Calu3 (cell line): ENCODE results near the gene AP3B1. TPM values are rescaled to one million over a fixed set of nuclear protein-coding genes. Genes with fewer than 3 reads are reported as not detected.

Source experiments
- BruUV-seq: library from RNA; stranded (reverse); fragments of 400-500 nt; replicated peaks from 2 replicates; lab custom pipeline; 2021; lab: Mats Ljungman, UMichigan
- CTCF ChIA-PET: fragments of 300-600 bp; sonication (Branson Sonifier 250); formaldehyde crosslinking; loops from one replicate; lab custom pipeline; 2022; ENCODE audit warnings: antibody characterized with exemption; lab: Charles Lee
- DNase-seq: peaks from one replicate; pipeline ENCODE4 v3.0.0; 2022
- H3K27ac Mint-ChIP-seq: one replicate; pipeline ENCODE4 v1.8.0; 2022; ENCODE audit warnings: mixed read lengths; ENCODE audit not compliant: unreplicated experiment
- H3K27me3 Mint-ChIP-seq: one replicate; pipeline ENCODE4 v1.8.0; 2022; ENCODE audit warnings: mixed read lengths; ENCODE audit not compliant: unreplicated experiment
- H3K36me3 Mint-ChIP-seq: one replicate; pipeline ENCODE4 v1.8.0; 2022; ENCODE audit warnings: mild to moderate bottlenecking, moderate library complexity, mixed read lengths; ENCODE audit not compliant: insufficient read depth, unreplicated experiment
- H3K4me1 Mint-ChIP-seq: one replicate; pipeline ENCODE4 v1.8.0; 2022; ENCODE audit warnings: mild to moderate bottlenecking, low read depth, mixed read lengths; ENCODE audit not compliant: unreplicated experiment
- H3K4me3 Mint-ChIP-seq: one replicate; pipeline ENCODE4 v1.8.0; 2022; ENCODE audit warnings: mild to moderate bottlenecking, low read depth, moderate library complexity, mixed read lengths; ENCODE audit not compliant: unreplicated experiment
- H3K9me3 Mint-ChIP-seq: one replicate; pipeline ENCODE4 v1.8.0; 2022; ENCODE audit warnings: low read depth, mixed read lengths; ENCODE audit not compliant: unreplicated experiment
- intact Hi-C: fragments of 100-400 bp; cut with micrococcal nuclease; formaldehyde crosslinking; loops from one replicate; pipeline ENCODE4 v1.10.0; 2022; ENCODE audit not compliant: unreplicated experiment
- total RNA-seq: library from RNA; stranded (reverse); gene quantifications from 2 replicates; pipeline ENCODE4 v1.2.3, GENCODE V29; 2022
- TF ChIP-seq, protein P1 (sequence below): fragments of 200-600 bp; IDR thresholded peaks from one replicate; pipeline ENCODE4 v1.8.0; 2022; ENCODE audit warnings: antibody characterized with exemption; ENCODE audit not compliant: unreplicated experiment

AP3B1 gene
- total RNA-seq, 1 experiment from 2014 or later, result 66.9 TPM

DNA sequence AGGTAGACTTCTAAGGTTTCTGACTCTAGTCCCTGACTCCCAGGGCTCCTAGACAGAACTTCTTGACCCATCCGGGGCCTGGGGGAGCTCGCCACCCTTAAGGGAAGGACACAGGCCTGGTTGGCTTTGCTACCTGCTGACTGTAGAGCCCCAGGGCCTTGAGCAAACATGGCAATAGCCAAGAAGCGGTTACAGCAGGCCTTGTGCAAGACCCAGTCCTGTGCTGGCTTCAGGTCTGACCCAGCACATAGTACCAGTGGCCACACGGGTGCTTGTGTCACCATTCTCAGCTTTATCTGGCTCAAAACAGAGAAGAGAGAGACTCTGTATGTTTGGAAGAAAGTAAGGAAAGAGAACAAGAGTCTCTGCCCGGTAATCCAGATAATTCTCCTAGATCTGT is 41.8 kb downstream of the AP3B1 start:
- H3K9me3 Mint-ChIP-seq, result no peaks in the 10 kb centered on the region
- DNase-seq, result no peak
- H3K4me1 Mint-ChIP-seq, result no peaks in the 10 kb centered on the region
- BruUV-seq, result no TSS peak
- intact Hi-C loops, result no loop called here
- H3K27me3 Mint-ChIP-seq, result no peaks in the 10 kb centered on the region
- no peaks in the 10 kb centered on the region for H3K36me3 Mint-ChIP-seq
- H3K27ac Mint-ChIP-seq, result no peak overlapping the region
- CTCF ChIA-PET, result no interaction called here
- H3K4me3 Mint-ChIP-seq, result no peak overlapping the region
- TF ChIP-seq, protein P1, sequence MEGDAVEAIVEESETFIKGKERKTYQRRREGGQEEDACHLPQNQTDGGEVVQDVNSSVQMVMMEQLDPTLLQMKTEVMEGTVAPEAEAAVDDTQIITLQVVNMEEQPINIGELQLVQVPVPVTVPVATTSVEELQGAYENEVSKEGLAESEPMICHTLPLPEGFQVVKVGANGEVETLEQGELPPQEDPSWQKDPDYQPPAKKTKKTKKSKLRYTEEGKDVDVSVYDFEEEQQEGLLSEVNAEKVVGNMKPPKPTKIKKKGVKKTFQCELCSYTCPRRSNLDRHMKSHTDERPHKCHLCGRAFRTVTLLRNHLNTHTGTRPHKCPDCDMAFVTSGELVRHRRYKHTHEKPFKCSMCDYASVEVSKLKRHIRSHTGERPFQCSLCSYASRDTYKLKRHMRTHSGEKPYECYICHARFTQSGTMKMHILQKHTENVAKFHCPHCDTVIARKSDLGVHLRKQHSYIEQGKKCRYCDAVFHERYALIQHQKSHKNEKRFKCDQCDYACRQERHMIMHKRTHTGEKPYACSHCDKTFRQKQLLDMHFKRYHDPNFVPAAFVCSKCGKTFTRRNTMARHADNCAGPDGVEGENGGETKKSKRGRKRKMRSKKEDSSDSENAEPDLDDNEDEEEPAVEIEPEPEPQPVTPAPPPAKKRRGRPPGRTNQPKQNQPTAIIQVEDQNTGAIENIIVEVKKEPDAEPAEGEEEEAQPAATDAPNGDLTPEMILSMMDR, result no peak

DNA sequence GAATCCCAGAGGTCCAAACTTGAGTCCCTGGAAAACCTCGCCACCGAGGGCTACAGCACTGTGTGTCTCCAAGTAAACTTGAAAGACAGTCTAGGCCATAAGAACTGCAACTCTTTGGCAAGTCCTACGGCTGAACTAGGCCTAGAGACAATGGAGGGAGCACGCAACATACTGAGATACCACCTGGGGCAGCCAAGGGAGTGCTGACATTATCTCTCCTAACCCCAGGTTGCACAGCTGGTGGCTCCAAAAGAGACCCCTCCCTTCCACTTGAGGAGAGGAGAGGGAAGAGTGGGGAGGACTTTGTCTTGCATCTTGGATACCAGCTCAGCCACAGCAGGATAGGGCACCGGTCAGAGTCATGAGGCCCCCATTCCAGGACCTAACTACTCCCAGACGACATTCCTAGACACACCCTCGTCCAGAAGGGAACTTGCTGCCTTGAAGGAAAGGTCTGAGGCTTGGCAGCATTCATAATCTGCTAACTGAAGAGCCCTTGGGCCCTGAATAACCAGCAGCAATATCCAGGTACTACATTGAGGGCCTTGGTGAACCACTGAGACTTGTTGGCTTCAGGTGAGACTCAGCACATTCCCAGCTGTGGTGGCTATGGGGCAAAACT is 42.7 kb downstream of the AP3B1 start:
- no peak for DNase-seq
- CTCF ChIA-PET, result no interaction called here
- no peak overlapping the region for H3K4me3 Mint-ChIP-seq
- TF ChIP-seq, protein P1, result no peak
- H3K27me3 Mint-ChIP-seq, result no peaks in the 10 kb centered on the region
- H3K27ac Mint-ChIP-seq, result no peak overlapping the region
- no peaks in the 10 kb centered on the region for H3K4me1 Mint-ChIP-seq
- intact Hi-C loops, result no loop called here
- H3K36me3 Mint-ChIP-seq, result no peaks in the 10 kb centered on the region
- BruUV-seq, result no TSS peak
- no peaks in the 10 kb centered on the region for H3K9me3 Mint-ChIP-seq

DNA sequence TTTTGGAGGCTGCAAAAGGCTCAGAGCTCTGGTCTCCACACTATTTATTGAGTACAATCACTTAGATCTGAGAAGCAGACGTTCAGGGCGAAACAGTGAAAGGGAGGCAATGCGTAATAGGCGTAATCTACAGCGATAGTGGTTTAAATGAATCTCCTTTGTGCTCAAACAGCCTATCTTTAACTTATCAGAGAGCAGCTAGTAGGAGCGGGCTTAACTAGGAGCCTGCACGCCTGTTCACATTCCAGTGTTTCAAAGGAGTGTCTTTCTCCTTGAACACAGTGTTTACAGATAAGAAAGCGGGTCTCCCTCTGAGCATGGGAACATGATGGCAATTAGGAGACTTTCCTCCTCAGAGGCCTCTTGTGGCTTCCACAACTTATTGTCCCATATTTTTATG is 49.4 kb downstream of the AP3B1 start:
- no peak for DNase-seq

DNA sequence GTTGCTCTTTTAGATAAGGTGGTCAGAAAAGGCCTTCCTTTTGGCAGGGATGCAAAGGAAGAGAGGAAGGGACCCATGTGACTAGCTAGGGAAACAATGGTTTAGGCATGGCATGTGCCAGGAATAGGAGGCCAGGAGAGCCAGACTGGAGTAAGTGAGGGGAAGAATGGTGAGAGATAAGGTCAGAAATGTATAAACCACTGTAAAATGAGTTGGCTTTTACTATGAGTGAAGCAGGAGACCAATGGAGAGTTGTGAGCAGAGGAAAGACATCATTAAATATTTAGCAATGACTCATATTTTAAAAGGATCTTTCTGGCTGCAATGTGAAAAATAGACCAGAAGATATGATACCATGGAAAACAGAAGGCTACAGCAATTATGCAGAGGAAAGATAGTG is 50.9 kb downstream of the AP3B1 start:
- H3K27ac Mint-ChIP-seq, result no peak overlapping the region
- CTCF ChIA-PET, result no interaction called here
- no peaks in the 10 kb centered on the region for H3K27me3 Mint-ChIP-seq
- no TSS peak for BruUV-seq
- no peaks in the 10 kb centered on the region for H3K9me3 Mint-ChIP-seq
- no peak for DNase-seq
- no peak overlapping the region for H3K4me3 Mint-ChIP-seq
- TF ChIP-seq, protein P1, result no peak
- H3K4me1 Mint-ChIP-seq, result peaks cover 10% of the 10 kb centered on the region
- intact Hi-C loops, result no loop called here
- peaks cover 6% of the 10 kb centered on the region for H3K36me3 Mint-ChIP-seq

More for the DNA sequence above, 49.4 kb downstream of the AP3B1 start:
- CTCF ChIA-PET, result no interaction called here
- Mint-ChIP-seq H3K27ac (no peak overlapping the region), H3K27me3 (no peaks in the 10 kb centered on the region), H3K4me3 (no peak overlapping the region), H3K9me3 (no peaks in the 10 kb centered on the region), H3K36me3 (peaks cover 2% of the 10 kb centered on the region), H3K4me1 (peaks cover 10% of the 10 kb centered on the region)
- intact Hi-C loops, result no loop called here
- BruUV-seq, result no TSS peak
- TF ChIP-seq, protein P1, result no peak
